GM23338 (cell line): Measurements from ENCODE around the gene FHOD1. TPM values are rescaled to one million over a fixed set of nuclear protein-coding genes. Genes with fewer than 3 reads are reported as not detected.

Source experiments
- ATAC-seq: fragments of 200-7000 bp; cut with Tn5 transposase; 3 replicates; pipeline ENCODE4 v1.9.1; 2020
- DNase-seq: peaks from one replicate; pipeline ENCODE4 v3.0.0-alpha.2; 2015; ENCODE audit warnings: low spot score
- H2AFZ ChIP-seq: fragments of 200-600 bp; sonication (generic); 2 replicates; pipeline ENCODE4 v1.8.0; 2016; ENCODE audit warnings: antibody characterized with exemption, mild to moderate bottlenecking, moderate library complexity
- H3F3A ChIP-seq: fragments of 200-600 bp; sonication (generic); replicated peaks from 2 replicates; pipeline ENCODE4 v1.8.0; 2017; ENCODE audit warnings: antibody characterized with exemption, mixed run types, low read depth
- H3K27ac ChIP-seq: fragments of 200-600 bp; sonication (generic); 2 replicates; pipeline ENCODE4 v1.6.1; 2016; ENCODE audit warnings: low read depth
- H3K27me3 ChIP-seq: fragments of 200-600 bp; sonication (generic); 2 replicates; pipeline ENCODE4 v1.8.0; 2016; ENCODE audit warnings: mild to moderate bottlenecking, mixed run types, moderate library complexity; ENCODE audit not compliant: insufficient read depth
- H3K36me3 ChIP-seq: fragments of 200-600 bp; sonication (generic); 2 replicates; pipeline ENCODE4 v1.8.0; 2016; ENCODE audit warnings: mild to moderate bottlenecking; ENCODE audit not compliant: insufficient read depth
- H3K4me1 ChIP-seq: fragments of 200-600 bp; sonication (generic); 2 replicates; pipeline ENCODE4 v1.8.0; 2016; ENCODE audit warnings: mild to moderate bottlenecking, moderate library complexity; ENCODE audit not compliant: insufficient read depth
- H3K4me2 ChIP-seq: fragments of 200-600 bp; sonication (generic); 2 replicates; pipeline ENCODE4 v1.7.1; 2017; ENCODE audit warnings: mixed run types
- H3K4me3 ChIP-seq: fragments of 200-600 bp; sonication (generic); 2 replicates; pipeline ENCODE4 v1.6.1; 2016; ENCODE audit warnings: mixed run types
- H3K79me2 ChIP-seq: fragments of 200-600 bp; sonication (generic); replicated peaks from 2 replicates; pipeline ENCODE4 v1.8.0; 2017; ENCODE audit warnings: mild to moderate bottlenecking; ENCODE audit not compliant: insufficient read depth
- H3K9me2 ChIP-seq: fragments of 200-600 bp; sonication (generic); 2 replicates; pipeline ENCODE4 v1.8.0; 2017; ENCODE audit not compliant: insufficient read depth
- H4K20me1 ChIP-seq: fragments of 200-600 bp; sonication (generic); replicated peaks from 2 replicates; pipeline ENCODE4 v1.8.0; 2017; ENCODE audit warnings: mild to moderate bottlenecking; ENCODE audit not compliant: insufficient read depth
- H3K27ac Mint-ChIP-seq: 2 replicates; pipeline ENCODE4 v1.8.0; 2020; ENCODE audit warnings: inconsistent platforms, mild to moderate bottlenecking, moderate library complexity, mixed read lengths
- H3K27me3 Mint-ChIP-seq: 3 replicates; pipeline ENCODE4 v1.8.0; 2022; ENCODE audit warnings: low read depth, mild to moderate bottlenecking, moderate library complexity, mixed read lengths, inconsistent platforms; ENCODE audit not compliant: insufficient read depth, poor library complexity
- H3K36me3 Mint-ChIP-seq: 3 replicates; pipeline ENCODE4 v1.8.0; 2021; ENCODE audit warnings: low read depth, mild to moderate bottlenecking, inconsistent platforms, moderate library complexity, mixed read lengths
- H3K4me1 Mint-ChIP-seq: 3 replicates; pipeline ENCODE4 v1.8.0; 2020; ENCODE audit warnings: mild to moderate bottlenecking, inconsistent platforms, mixed read lengths
- H3K4me3 Mint-ChIP-seq: 3 replicates; pipeline ENCODE4 v1.8.0; 2021; ENCODE audit warnings: moderate library complexity, mild to moderate bottlenecking, inconsistent platforms, mixed read lengths
- H3K9me3 Mint-ChIP-seq: 3 replicates; pipeline ENCODE4 v1.8.0; 2020; ENCODE audit warnings: moderate library complexity, mild to moderate bottlenecking, inconsistent platforms, mixed read lengths
- CREB1 ChIP-seq: fragments of 250-450 bp; sonication (Bioruptor Pico); IDR thresholded peaks from 2 replicates; pipeline ENCODE4 v1.5.0; 2020; ENCODE audit warnings: low read depth, mild to moderate bottlenecking, moderate library complexity
- CTCF ChIP-seq, 2 experiments: fragments of 200-600 bp in 1 of 2; sonication (generic) in 1 of 2; conservative IDR thresholded peaks; 2 replicates each; pipeline versions ENCODE4 v1.5.1 to v1.6.1; 2016 to 2017; ENCODE audit warnings: antibody characterized with exemption in 2 of 2, low read depth in 2 of 2, mild to moderate bottlenecking in 2 of 2, moderate library complexity in 1 of 2
- JUNB ChIP-seq: IDR thresholded peaks from one replicate; pipeline ENCODE4 v1.6.1; 2016; ENCODE audit warnings: antibody characterized with exemption; ENCODE audit not compliant: unreplicated experiment
- REST ChIP-seq: IDR thresholded peaks from one replicate; pipeline ENCODE4 v1.6.1; 2018; ENCODE audit warnings: antibody characterized with exemption; ENCODE audit not compliant: unreplicated experiment
- STAT1 ChIP-seq: IDR thresholded peaks from one replicate; pipeline ENCODE4 v1.6.1; 2016; ENCODE audit warnings: antibody characterized with exemption; ENCODE audit not compliant: unreplicated experiment
- ZNF331 ChIP-seq: fragments of 250-450 bp; sonication (Bioruptor Pico); IDR thresholded peaks from 2 replicates; pipeline ENCODE4 v1.5.0; 2020; ENCODE audit warnings: low read depth, mild to moderate bottlenecking, moderate library complexity
- polyA plus RNA-seq: library from polyadenylated mRNA; unstranded; fragments of >200 nt; fragmentation: Nextera tagmentation; extraction: Ambion mirVana; gene quantifications from 2 replicates; pipeline ENCODE4 v1.2.1, GENCODE V29; 2016
- total RNA-seq: library from RNA; depleted of rRNA; stranded (reverse); fragments of >200 nt; shearing (Covaris generic); gene quantifications from 2 replicates; pipeline ENCODE4 v1.2.3, GENCODE V29; 2014
- TF ChIP-seq, protein P1 (sequence below): fragments of 250-450 bp; sonication (Bioruptor Pico); IDR thresholded peaks from 2 replicates; pipeline ENCODE4 v1.5.0; 2020; ENCODE audit warnings: mild to moderate bottlenecking, moderate library complexity

The FHOD1 gene
- total and polyA plus RNA-seq, 2 experiments from 2014 or later: 26.2 to 52.7 TPM

- TF ChIP-seq STAT1: no peak
- DNase-seq (peak; percentile 80), ATAC-seq (no peak)
These were observed 30.9 kb upstream of the FHOD1 start for GRCh38 chr16:67277999-67278772.

DNA sequence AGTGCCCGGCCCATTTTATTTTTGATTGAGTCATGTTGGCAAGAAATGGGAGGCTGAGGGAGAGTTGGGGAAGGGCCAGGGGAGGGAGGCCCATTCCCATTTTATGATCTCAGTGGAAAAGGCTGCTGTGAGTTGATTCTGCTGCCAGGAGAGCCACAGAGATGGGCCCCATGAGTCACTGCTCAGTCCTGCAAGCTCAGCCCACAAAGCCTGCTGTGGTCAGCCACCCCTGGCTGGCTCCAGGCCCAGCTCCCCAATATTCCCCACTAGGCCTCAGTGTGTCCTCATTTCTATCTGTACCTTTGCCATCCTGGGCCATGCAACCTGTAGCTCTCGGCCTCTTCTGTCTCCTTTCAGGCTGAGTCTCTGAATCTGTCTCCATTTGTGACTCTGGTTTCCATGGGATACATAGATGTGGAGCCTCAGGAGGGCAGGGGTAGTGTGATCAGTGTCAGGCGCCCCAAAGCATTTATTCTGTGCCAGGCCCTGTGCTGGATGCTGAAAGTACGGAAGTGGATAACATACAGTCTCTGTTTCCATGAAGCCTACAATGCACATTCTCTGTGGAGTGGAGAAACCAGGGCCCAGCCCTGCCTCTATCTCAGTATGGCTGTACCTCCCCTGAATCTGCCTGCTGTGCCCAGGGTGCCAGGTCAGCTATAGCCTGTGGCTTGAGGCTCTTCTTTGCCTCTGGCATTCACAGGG is 30.2 kb upstream of the FHOD1 start:
- peaks cover 6% of the 10 kb centered on the region for H3K27me3 Mint-ChIP-seq
- no peak overlapping the region for H3K27ac Mint-ChIP-seq
- Histone ChIP-seq H3K9me2 (no peaks in the 10 kb centered on the region), H3K27me3 (peaks cover 13% of the 10 kb centered on the region), H3F3A (no peaks in the 10 kb centered on the region), H3K27ac (no peak overlapping the region), H3K36me3 (no peaks in the 10 kb centered on the region), H3K4me1 (peaks cover 5% of the 10 kb centered on the region; the same call in 1 of the 2 replicates), H3K4me2 (no peak overlapping the region), H3K79me2 (no peaks in the 10 kb centered on the region), H2AFZ (no peak overlapping the region), H3K4me3 (no peak overlapping the region), H4K20me1 (no peaks in the 10 kb centered on the region)
- DNase-seq (no peak), ATAC-seq (no peak)
- H3K9me3 Mint-ChIP-seq: no peaks in the 10 kb centered on the region
- H3K4me3 Mint-ChIP-seq: no peak overlapping the region
- peaks cover 2% of the 10 kb centered on the region; the same call in 1 of the 3 replicates for H3K4me1 Mint-ChIP-seq
- H3K36me3 Mint-ChIP-seq: no peaks in the 10 kb centered on the region
- no peak for TF ChIP-seq STAT1
- no peak for TF ChIP-seq JUNB
- TF ChIP-seq ZNF331 (CRISPR knock-in tag): no peak
- TF ChIP-seq, protein P1, sequence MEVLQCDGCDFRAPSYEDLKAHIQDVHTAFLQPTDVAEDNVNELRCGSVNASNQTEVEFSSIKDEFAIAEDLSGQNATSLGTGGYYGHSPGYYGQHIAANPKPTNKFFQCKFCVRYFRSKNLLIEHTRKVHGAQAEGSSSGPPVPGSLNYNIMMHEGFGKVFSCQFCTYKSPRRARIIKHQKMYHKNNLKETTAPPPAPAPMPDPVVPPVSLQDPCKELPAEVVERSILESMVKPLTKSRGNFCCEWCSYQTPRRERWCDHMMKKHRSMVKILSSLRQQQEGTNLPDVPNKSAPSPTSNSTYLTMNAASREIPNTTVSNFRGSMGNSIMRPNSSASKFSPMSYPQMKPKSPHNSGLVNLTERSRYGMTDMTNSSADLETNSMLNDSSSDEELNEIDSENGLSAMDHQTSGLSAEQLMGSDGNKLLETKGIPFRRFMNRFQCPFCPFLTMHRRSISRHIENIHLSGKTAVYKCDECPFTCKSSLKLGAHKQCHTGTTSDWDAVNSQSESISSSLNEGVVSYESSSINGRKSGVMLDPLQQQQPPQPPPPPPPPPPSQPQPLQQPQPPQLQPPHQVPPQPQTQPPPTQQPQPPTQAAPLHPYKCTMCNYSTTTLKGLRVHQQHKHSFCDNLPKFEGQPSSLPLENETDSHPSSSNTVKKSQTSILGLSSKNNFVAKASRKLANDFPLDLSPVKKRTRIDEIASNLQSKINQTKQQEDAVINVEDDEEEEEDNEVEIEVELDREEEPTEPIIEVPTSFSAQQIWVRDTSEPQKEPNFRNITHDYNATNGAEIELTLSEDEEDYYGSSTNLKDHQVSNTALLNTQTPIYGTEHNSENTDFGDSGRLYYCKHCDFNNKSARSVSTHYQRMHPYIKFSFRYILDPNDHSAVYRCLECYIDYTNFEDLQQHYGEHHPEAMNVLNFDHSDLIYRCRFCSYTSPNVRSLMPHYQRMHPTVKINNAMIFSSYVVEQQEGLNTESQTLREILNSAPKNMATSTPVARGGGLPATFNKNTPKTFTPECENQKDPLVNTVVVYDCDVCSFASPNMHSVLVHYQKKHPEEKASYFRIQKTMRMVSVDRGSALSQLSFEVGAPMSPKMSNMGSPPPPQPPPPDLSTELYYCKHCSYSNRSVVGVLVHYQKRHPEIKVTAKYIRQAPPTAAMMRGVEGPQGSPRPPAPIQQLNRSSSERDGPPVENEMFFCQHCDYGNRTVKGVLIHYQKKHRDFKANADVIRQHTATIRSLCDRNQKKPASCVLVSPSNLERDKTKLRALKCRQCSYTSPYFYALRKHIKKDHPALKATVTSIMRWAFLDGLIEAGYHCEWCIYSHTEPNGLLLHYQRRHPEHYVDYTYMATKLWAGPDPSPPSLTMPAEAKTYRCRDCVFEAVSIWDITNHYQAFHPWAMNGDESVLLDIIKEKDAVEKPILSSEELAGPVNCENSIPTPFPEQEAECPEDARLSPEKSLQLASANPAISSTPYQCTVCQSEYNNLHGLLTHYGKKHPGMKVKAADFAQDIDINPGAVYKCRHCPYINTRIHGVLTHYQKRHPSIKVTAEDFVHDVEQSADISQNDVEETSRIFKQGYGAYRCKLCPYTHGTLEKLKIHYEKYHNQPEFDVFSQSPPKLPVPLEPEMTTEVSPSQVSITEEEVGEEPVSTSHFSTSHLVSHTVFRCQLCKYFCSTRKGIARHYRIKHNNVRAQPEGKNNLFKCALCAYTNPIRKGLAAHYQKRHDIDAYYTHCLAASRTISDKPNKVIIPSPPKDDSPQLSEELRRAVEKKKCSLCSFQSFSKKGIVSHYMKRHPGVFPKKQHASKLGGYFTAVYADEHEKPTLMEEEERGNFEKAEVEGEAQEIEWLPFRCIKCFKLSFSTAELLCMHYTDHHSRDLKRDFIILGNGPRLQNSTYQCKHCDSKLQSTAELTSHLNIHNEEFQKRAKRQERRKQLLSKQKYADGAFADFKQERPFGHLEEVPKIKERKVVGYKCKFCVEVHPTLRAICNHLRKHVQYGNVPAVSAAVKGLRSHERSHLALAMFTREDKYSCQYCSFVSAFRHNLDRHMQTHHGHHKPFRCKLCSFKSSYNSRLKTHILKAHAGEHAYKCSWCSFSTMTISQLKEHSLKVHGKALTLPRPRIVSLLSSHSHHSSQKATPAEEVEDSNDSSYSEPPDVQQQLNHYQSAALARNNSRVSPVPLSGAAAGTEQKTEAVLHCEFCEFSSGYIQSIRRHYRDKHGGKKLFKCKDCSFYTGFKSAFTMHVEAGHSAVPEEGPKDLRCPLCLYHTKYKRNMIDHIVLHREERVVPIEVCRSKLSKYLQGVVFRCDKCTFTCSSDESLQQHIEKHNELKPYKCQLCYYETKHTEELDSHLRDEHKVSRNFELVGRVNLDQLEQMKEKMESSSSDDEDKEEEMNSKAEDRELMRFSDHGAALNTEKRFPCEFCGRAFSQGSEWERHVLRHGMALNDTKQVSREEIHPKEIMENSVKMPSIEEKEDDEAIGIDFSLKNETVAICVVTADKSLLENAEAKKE: no peak
- TF ChIP-seq CTCF (conservative IDR thresholded peaks at IDR 0.05; ENCODE audit: low read depth in 2 of 2): no peak
- TF ChIP-seq REST: no peak
- no peak for TF ChIP-seq CREB1 (CRISPR knock-in tag)

More at GRCh38 chr16:67277999-67278772, 30.9 kb upstream of the FHOD1 start:
- peaks cover 13% of the 10 kb centered on the region for H3K27me3 ChIP-seq
- H3F3A ChIP-seq: no peaks in the 10 kb centered on the region
- H3K36me3 ChIP-seq: no peaks in the 10 kb centered on the region
- no peaks in the 10 kb centered on the region for H3K9me2 ChIP-seq
- Mint-ChIP-seq H3K27ac (no peak overlapping the region), H3K36me3 (peaks cover 5% of the 10 kb centered on the region; the same call in 2 of the 3 replicates), H3K4me3 (peak overlapping the region; percentile 80), H3K4me1 (peaks cover 2% of the 10 kb centered on the region; the same call in 2 of the 3 replicates), H3K9me3 (no peaks in the 10 kb centered on the region), H3K27me3 (peaks cover 6% of the 10 kb centered on the region)
- peaks cover 5% of the 10 kb centered on the region; the same call in 1 of the 2 replicates for H3K4me1 ChIP-seq
- no peak overlapping the region for H3K27ac ChIP-seq
- H3K4me3 ChIP-seq: peak overlapping the region; percentile 60
- H2AFZ ChIP-seq: peak overlapping the region; percentile 85
- H4K20me1 ChIP-seq: no peaks in the 10 kb centered on the region
- H3K79me2 ChIP-seq: no peaks in the 10 kb centered on the region
- peak overlapping the region; percentile 87 for H3K4me2 ChIP-seq
